NCI-H82 treated with DMSO at 0.1 percent for 48 hours (cell line): ENCODE data around the gene GALNTL6.
"Not testable (repeated sequence)": the region's sequence is repeated elsewhere in the genome, so short reads cannot be mapped to it uniquely, and the experiment has no call there.

Source experiments
- DNase-seq: peaks from one replicate; lab custom pipeline; 2025; ENCODE audit not compliant: unreplicated experiment; lab: John Stamatoyannopoulos, UW

Gene GALNTL6

DNA sequence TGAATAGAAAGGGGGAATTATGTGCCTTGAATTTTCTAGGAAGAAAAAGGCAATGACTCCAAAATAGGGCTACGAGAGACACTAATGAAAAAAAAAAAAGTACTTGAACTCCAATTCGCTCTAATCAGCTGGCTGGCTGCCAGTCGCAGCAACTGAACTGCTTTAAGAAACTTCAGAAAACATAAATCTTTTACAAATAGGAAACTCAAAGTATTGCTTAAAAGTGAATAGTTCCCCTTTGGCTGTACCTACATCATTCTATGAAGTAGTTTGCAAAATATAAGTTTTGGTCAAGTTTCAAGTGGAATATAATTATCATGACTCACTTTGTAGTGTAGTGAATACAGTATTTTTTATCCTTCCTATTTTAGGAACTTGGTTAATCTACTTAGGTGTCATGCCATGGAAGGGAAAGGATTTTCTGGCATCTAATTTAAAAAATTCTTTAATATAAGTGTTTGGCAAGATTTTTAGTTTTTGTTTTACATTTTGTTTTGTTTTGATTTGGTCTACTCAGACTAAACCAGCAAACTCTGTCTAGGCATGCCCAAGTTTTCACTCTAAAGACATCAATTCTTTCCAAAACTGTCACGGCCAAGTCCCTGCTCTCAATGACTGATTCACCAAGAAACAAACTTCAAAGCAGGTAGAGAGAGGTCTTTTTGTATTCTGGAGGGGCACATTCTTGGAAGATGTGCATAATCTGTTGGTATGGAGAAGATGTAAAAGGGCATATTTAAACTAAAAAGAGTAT, 973.0 kb downstream of the GALNTL6 start:
- DNase-seq, result no peak

- no peak for DNase-seq
Measured at GRCh38 chr4:172787111-172787510, 973.9 kb downstream of the GALNTL6 start.

GRCh38 chr4:172791841-172792240, 978.6 kb downstream of the GALNTL6 start:
- DNase-seq, result no peak

- no peak for DNase-seq
Measured at GRCh38 chr4:172793565-172794306, 980.5 kb downstream of the GALNTL6 start.

GRCh38 chr4:172794307-172794703, 981.1 kb downstream of the GALNTL6 start:
- DNase-seq, result no peak

- not testable (repeated sequence) for DNase-seq
Measured at GRCh38 chr4:172797281-172797680, 984.1 kb downstream of the GALNTL6 start.

- DNase-seq, result no peak
Measured at GRCh38 chr4:172802032-172802431, 988.8 kb downstream of the GALNTL6 start.

DNA sequence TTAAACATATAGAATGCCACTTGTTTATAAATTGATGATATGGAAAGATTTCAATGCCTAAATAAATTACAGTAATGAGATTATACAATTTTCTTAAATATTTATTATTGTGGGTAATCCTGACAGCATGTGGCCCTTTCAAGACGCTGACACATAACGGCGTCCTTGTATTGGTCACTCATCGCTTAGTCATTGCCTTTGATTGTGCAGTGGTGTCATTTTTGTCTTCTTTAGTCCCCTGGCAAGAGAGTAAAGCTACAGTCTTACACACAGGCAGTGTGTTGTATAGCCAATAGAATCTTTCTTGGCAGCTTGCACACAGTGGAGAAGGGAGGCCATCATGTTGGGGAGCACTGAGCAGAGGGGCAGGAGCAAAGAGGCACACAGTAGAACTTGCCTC, 993.6 kb downstream of the GALNTL6 start:
- no peak for DNase-seq

DNA sequence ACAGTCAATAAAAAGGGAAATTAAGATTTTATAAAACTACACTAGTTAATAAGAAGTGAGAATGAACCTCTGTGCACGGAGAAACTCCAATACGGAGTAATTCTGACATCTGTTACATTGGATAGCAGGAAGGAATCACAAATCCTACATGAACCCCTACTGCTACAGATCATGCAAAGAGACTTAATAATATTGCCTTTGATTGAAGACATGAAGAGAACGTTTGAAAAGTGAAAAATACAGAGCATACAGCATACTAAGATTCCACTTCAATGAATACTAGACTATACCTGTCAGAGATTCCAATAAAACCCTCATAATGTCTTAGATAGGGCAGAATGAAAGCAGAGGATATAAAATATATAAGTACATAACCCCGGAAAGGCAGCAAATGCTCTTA, 995.0 kb downstream of the GALNTL6 start:
- DNase-seq, result no peak

DNA sequence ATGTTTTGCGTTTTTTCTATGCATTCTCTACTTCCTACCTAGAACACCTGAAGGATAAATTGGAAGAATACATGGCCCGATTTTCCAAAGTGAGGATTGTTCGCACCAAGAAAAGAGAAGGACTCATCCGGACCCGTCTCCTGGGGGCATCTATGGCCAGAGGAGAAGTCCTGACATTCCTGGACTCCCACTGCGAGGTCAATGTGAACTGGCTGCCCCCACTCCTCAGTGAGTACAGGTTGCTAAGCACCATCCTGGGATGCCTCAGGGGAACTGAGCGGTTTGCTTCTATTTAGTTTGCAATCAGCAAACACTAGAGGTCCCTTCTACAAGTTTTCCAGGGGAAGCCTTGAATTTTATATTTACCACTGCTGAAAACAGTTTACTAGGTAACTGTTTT, 996.1 kb downstream of the GALNTL6 start:
- DNase-seq, result no peak

- DNase-seq, result no peak
Measured at GRCh38 chr4:172813359-172813923, 1000.2 kb downstream of the GALNTL6 start.

DNA sequence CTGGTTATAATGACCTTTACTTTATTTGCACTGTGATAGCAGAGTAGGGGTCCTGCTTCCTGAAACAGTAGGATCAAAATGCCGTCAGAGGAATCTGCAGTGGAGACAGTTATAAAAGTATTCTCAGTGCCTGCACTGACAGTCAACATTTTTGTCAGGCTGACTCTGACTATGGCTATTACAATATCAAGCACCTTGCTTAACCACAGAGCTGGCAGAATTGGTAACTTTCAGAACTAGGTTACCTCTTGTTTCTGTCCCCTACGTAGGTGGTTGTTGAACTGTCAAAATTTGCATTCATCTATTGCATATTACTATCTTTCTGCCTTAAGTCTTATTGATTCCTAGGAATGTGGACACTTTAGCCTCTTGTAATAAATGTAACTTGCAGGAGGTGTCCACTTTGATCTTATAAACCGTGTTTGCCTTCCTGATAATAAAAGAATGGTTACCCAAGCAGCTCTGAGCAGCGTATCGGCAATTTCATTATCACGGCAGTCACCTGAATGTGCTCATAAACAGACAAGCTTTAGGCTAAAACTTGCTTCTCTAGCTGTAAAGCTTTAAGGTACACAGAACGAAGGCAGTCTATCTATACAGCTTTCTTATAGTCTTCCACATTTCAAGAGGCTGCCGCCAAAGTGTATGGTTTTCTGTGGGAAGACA, 1002.4 kb downstream of the GALNTL6 start:
- DNase-seq, result no peak

DNA sequence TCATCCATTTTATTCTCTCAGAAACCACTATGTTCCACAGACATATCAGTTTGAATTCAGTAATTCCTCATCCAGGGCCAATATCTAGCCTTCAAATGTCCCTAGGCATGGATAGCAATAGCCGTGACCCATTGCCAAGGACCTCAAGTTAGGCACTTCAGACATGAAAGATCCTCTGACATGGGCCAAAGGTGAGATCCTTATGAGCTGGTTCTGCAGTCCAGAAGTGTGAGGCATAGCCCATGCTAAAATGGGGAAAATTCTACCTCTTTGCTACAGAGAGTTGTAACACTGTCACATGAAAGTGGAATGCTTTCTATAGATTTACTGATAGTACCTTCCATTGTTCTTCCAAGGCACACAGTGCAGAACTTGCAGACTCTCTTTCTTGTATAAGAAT, 1005.7 kb downstream of the GALNTL6 start:
- no peak for DNase-seq

DNA sequence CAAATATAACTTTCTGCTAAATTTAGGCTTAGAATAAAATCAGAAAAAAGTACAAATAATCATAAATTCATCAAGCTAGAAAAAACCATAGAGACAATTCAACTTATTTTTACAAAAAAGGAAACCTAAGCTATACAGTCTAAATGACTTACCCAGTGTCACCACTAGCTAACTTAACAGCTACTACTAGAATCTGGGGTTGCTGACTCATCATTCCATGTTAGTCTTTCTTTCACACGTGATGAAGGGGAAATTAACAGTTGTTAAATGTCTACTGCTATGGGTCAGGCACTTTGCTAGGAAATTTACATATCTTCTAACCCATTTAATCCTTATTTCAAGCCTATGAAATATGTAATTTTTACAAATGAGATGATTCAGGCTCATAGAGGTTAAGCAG, 1006.1 kb downstream of the GALNTL6 start:
- DNase-seq, result no peak

DNA sequence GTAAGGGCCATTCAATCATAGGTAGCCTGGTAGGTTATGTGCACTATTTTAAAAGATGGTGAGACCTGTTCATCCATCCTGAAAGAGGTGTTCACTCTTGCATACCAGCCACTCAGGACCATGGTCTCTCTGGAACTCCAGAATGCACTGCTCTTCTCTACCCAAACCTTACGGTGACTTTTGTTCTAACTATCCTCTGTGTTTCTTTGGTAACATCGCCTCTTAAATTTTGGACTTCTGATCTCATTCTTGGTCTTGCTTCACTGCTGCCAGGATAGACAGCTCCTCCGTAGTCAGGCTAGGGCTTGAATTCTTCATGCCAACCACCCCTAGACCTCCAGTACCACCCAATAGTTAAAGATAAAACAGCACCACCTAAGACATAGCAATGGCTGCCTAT, 1009.1 kb downstream of the GALNTL6 start:
- no peak for DNase-seq

DNA sequence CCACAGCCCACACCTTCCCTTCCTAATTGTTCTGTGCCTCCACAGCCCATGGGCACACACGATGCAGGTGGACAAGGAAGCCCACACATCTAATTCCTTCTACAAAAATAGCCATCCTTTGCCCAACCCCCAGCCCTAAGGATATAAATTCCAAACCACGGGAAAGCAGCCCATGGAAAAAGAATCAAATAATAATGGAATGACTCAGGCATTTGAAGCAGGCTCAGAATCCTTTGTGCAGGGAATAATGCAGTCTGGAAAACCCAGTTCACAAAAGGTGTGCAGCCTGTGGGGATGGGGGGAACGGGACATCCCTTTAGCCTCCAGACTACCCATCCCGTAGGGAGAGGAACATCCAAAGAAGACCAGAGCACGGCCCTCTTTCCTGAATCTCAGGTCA, 1013.1 kb downstream of the GALNTL6 start:
- no peak for DNase-seq

- DNase-seq, result no peak
Measured at GRCh38 chr4:172826861-172827260, 1013.7 kb downstream of the GALNTL6 start.

GRCh38 chr4:172830295-172830764, 1017.1 kb downstream of the GALNTL6 start:
- DNase-seq, result no peak

DNA sequence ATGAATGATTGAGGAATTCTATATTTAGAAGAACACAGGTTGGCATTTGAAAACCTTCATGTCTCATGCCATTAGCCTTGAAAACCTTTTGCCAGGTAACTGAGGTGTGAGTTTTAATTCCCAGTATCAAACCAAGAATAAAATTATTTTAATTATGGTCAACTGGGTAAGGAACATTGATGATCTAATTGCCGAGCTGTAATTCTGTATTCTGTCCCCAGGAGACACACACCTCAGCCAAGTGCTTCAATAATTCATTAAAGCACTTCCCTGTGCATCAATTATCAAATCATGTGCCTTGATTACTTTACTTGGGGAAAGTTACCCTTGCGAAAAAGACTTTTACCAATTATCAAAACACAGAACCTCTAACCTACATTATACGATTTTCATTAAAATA, 1023.5 kb downstream of the GALNTL6 start:
- no peak for DNase-seq

GRCh38 chr4:172838111-172838510, 1024.9 kb downstream of the GALNTL6 start:
- no peak for DNase-seq

- DNase-seq, result no peak
Measured at GRCh38 chr4:172838943-172839342, 1025.7 kb downstream of the GALNTL6 start.

DNA sequence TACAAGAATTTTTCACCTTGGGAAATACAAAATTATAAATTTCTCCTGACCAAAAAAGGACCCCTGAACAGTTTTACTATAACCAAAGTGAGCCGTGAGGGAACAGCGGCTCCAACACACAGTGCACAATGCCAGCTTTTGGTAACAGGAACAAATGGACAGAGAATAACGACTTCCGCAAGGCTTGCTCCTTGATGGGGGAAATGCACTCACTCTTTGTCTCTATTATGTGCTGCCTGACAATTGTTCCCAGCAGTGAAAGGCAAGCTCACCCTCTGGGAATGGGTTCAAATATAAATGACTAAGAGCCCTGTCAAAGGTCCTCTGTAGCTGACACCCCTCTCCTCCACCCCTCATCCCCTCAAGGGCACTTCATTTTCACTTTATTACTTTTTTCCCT, 1029.6 kb downstream of the GALNTL6 start:
- no peak for DNase-seq
